Fibroblast of lung (primary cell): ENCODE data around the gene PTPMT1.

Experiments
- EZH2 ChIP-seq: IDR thresholded peaks from 2 replicates; pipeline ENCODE4 v1.5.1; 2012; ENCODE audit warnings: low read length, control low read depth, mild to moderate bottlenecking; ENCODE audit errors: missing control alignments
- TF ChIP-seq, protein P1 (sequence below), 2 donors: IDR thresholded peaks in 1 of 2; conservative IDR thresholded peaks in 1 of 2; 1 replicate in 1 of 2; 2 replicates in 1 of 2; pipeline ENCODE4 v1.5.1; 2011 to 2012; ENCODE audit warnings: low read length in 2 of 2, control low read depth in 1 of 2, inconsistent platforms in 1 of 2, low read depth in 1 of 2, mild to moderate bottlenecking in 1 of 2

DNA sequence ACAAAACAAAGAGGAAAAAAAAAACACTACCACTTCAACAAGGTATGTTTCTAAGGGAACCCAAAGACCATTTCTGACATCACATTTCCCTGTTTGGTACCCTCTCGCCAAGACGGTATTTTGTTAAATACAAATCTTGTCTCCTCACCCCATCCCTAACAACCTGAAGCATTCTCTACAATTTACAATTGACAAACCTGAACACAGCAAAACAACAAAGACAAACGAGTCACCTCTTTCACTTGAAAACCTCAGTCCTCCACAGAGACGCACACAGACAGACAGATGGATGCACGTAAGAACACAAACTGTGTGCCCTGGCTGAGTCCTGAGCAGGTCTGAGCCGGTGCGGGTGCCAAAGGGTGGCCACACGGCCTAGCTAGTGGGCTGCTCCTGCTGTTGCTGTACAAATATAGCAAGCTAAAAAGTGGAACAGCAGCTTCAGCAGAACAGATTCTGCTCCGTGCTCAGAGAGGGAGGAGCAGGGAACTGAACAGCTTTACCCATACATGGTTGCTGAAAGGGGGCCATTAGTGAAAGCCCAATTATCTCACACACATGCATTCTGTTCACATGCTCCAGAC, 41.0 kb upstream of the PTPMT1 start:
- TF ChIP-seq, protein P1, sequence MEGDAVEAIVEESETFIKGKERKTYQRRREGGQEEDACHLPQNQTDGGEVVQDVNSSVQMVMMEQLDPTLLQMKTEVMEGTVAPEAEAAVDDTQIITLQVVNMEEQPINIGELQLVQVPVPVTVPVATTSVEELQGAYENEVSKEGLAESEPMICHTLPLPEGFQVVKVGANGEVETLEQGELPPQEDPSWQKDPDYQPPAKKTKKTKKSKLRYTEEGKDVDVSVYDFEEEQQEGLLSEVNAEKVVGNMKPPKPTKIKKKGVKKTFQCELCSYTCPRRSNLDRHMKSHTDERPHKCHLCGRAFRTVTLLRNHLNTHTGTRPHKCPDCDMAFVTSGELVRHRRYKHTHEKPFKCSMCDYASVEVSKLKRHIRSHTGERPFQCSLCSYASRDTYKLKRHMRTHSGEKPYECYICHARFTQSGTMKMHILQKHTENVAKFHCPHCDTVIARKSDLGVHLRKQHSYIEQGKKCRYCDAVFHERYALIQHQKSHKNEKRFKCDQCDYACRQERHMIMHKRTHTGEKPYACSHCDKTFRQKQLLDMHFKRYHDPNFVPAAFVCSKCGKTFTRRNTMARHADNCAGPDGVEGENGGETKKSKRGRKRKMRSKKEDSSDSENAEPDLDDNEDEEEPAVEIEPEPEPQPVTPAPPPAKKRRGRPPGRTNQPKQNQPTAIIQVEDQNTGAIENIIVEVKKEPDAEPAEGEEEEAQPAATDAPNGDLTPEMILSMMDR (conservative IDR thresholded peaks at IDR 0.05 in 1 of 2, IDR thresholded peaks at IDR 0.05 in 1 of 2; ENCODE audit: low read depth in 1 of 2, low read length in 2 of 2) = no peak
- TF ChIP-seq EZH2 = no peak
